Esophagus squamous epithelium (tissue), 5 donors: Measurements from ENCODE around the gene FYN. TPM values are rescaled to one million over a fixed set of nuclear protein-coding genes. Genes with fewer than 3 reads are reported as not detected.

Experiments
- DNase-seq: peaks from one replicate; lab custom pipeline; 2025; lab: John Stamatoyannopoulos, UW
- H3K27ac ChIP-seq, 4 donors: fragments of 200-600 bp; sonication (generic); one replicate each; pipeline ENCODE4 v1.5.1; 2016 to 2019; ENCODE audit warnings: mild to moderate bottlenecking in 1 of 4
- H3K27me3 ChIP-seq, 4 donors: fragments of 200-600 bp; sonication (generic); 1 replicate in 3 of 4; 2 replicates in 1 of 4; pipeline versions ENCODE4 v1.5.1 to v1.6.0; 2017 to 2021; ENCODE audit warnings: antibody characterized with exemption in 1 of 4
- H3K36me3 ChIP-seq, 3 donors: fragments of 200-600 bp; sonication (generic); one replicate each; pipeline ENCODE4 v1.5.1; 2016 to 2019
- H3K4me1 ChIP-seq, 3 donors: fragments of 200-600 bp; sonication (generic); one replicate each; pipeline ENCODE4 v1.5.1; 2017 to 2019
- H3K4me3 ChIP-seq, 4 donors: fragments of 200-600 bp; sonication (generic); 1 replicate in 3 of 4; 2 replicates in 1 of 4; pipeline ENCODE4 v1.5.1; 2016 to 2019; ENCODE audit warnings: mild to moderate bottlenecking in 2 of 4, moderate library complexity in 1 of 4
- H3K9me3 ChIP-seq, 3 donors: fragments of 200-600 bp; sonication (generic); one replicate each; pipeline ENCODE4 v1.5.1; 2016 to 2019
- CTCF ChIP-seq, 6 experiments: fragments of 450-650 bp in 4 of 6; fragments of 200-600 bp in 2 of 6; sonication (generic) in 2 of 6; IDR thresholded peaks; one replicate each; pipeline ENCODE4 v1.5.1; 2016 to 2019; ENCODE audit warnings: antibody characterized with exemption in 6 of 6, mild to moderate bottlenecking in 4 of 6, moderate library complexity in 4 of 6
- POLR2A ChIP-seq, 4 donors: fragments of 450-650 bp; IDR thresholded peaks; one replicate each; pipeline ENCODE4 v1.6.1; 2017; ENCODE audit warnings: antibody characterized with exemption in 4 of 4, mild to moderate bottlenecking in 4 of 4, moderate library complexity in 3 of 4
- WGBS, 2 donors: methylation state at CpG; one replicate each; pipeline ENCODE4 v1.1.5; 2018; 5-methylcytosine and 5-hydroxymethylcytosine counted together
- intact Hi-C: fragments of 100-400 bp; cut with DNase I; formaldehyde crosslinking; loops from one replicate; pipeline ENCODE4 v1.15.0; 2022
- total RNA-seq, 4 donors: library from RNA; depleted of rRNA; stranded (reverse); fragments of >200 nt; gene quantifications; one replicate each; pipeline ENCODE4 v1.1.0, GENCODE V29; 2016
- donor health status: DM: yes; HTN: yes; CAD: no.

The FYN gene
- total RNA-seq, 4 donors from 2014 or later: 11.8 to 54.6 (median 21.4) TPM

GRCh38 chr6:111884068-111884467 is 10.8 kb upstream of the FYN start:
- Histone ChIP-seq H3K36me3 (no peaks in the 10 kb centered on the region), H3K9me3 (no peaks in the 10 kb centered on the region), H3K4me1 (peaks cover 0 to 3% (median 0%) of the 10 kb centered on the region in 3 donors), H3K27me3 (peaks cover 0 to 3% (median 0%) of the 10 kb centered on the region in 4 donors), H3K4me3 (no peak overlapping the region), H3K27ac (no peak overlapping the region)
- no peak for DNase-seq
- intact Hi-C loops: no loop called here
- no peak for TF ChIP-seq POLR2A (IDR thresholded peaks at IDR 0.05)
- WGBS, 2 donors: 91 to 100% methylated on average over 2 of the region's 2 CpGs

GRCh38 chr6:111880181-111880888 is 7.1 kb upstream of the FYN start:
- Histone ChIP-seq H3K4me3 (no peak overlapping the region), H3K9me3 (no peaks in the 10 kb centered on the region), H3K36me3 (no peaks in the 10 kb centered on the region), H3K4me1 (no peaks in the 10 kb centered on the region), H3K27me3 (peaks cover 0 to 5% (median 0%) of the 10 kb centered on the region in 4 donors), H3K27ac (no peak overlapping the region)
- DNase-seq: no peak
- TF ChIP-seq POLR2A (IDR thresholded peaks at IDR 0.05) (no peak), CTCF (IDR thresholded peaks at IDR 0.05) (no peak)
- WGBS, 2 donors: 78 to 97% methylated on average over 2 of the region's 2 CpGs
- intact Hi-C loops: no loop called here

GRCh38 chr6:111875741-111876140 is 2.5 kb upstream of the FYN start:
- no peak for DNase-seq
- TF ChIP-seq CTCF (IDR thresholded peaks at IDR 0.05) (no peak), POLR2A (IDR thresholded peaks at IDR 0.05) (no peak)
- no peaks in the 10 kb centered on the region for H3K36me3 ChIP-seq
- H3K9me3 ChIP-seq: no peaks in the 10 kb centered on the region
- no peak overlapping the region for H3K27ac ChIP-seq
- intact Hi-C loops: loop anchor here (10.0 kb wide), 1 partner anchor 119 kb away; no protein-coding TSS in a partner anchor
- H3K27me3 ChIP-seq: peaks cover 0 to 42% (median 0%) of the 10 kb centered on the region in 4 donors
- H3K4me1 ChIP-seq: peaks cover 3 to 32% (median 10%) of the 10 kb centered on the region in 3 donors
- 90 to 93% methylated on average over 4 of the region's 4 CpGs for WGBS, 2 donors
- H3K4me3 ChIP-seq: no peak overlapping the region

- no peak for TF ChIP-seq CTCF (IDR thresholded peaks at IDR 0.05)
- TF ChIP-seq POLR2A (IDR thresholded peaks at IDR 0.05): no peak
- H3K9me3 ChIP-seq: no peaks in the 10 kb centered on the region
- no peak for DNase-seq
- H3K36me3 ChIP-seq: no peaks in the 10 kb centered on the region
- WGBS, 2 donors: 5 to 7% methylated on average over 8 of the region's 8 CpGs
- peaks cover 0 to 42% (median 0%) of the 10 kb centered on the region in 4 donors for H3K27me3 ChIP-seq
- H3K4me1 ChIP-seq: peaks cover 10 to 41% (median 10%) of the 10 kb centered on the region in 3 donors
- intact Hi-C loops: loop anchor here (10.0 kb wide), 1 partner anchor 121 kb away; no protein-coding TSS in a partner anchor
- peak overlapping the region in 3 of 4 donors; percentile 79 to 95 (median 93) for H3K27ac ChIP-seq
- H3K4me3 ChIP-seq: peak overlapping the region; percentile 49 to 86 (median 66)
These were observed 768 bp upstream of the FYN start for GRCh38 chr6:111874025-111874415.

GRCh38 chr6:111872401-111873177 is 663 bp downstream of the FYN start:
- intact Hi-C loops: loop anchor here (10.0 kb wide), 1 partner anchor 122 kb away; no protein-coding TSS in a partner anchor
- peak overlapping the region; percentile 49 to 86 (median 66) for H3K4me3 ChIP-seq
- no peaks in the 10 kb centered on the region for H3K9me3 ChIP-seq
- TF ChIP-seq POLR2A (IDR thresholded peaks at IDR 0.05) (peak in 1 of 4 donors; percentile 8), CTCF (IDR thresholded peaks at IDR 0.05) (peak in 2 of 6 experiments; percentile 12)
- 8% methylated on average over 6 to 7 of the region's 83 CpGs for WGBS, 2 donors
- peaks cover 10 to 51% (median 11%) of the 10 kb centered on the region in 3 donors for H3K4me1 ChIP-seq
- H3K36me3 ChIP-seq: no peaks in the 10 kb centered on the region
- H3K27ac ChIP-seq: peak overlapping the region; percentile 76 to 95 (median 86)
- H3K27me3 ChIP-seq: peaks cover 0 to 42% (median 0%) of the 10 kb centered on the region in 4 donors
- no peak for DNase-seq
